Liver (tissue), 3 donors: Measurements from ENCODE around the gene HOXD13.

Experiments used
- CTCF ChIP-seq: fragments of 150-350 bp; IDR thresholded peaks from 2 replicates; pipeline ENCODE4 v1.5.1; 2017; ENCODE audit warnings: improper control_type of control experiment, low read depth, low read length; ENCODE audit not compliant: missing input control
- JUND ChIP-seq, 2 donors: IDR thresholded peaks; 2 replicates each; pipeline ENCODE4 v1.6.1; 2016; ENCODE audit warnings: antibody characterized with exemption in 2 of 2
- MAX ChIP-seq: IDR thresholded peaks from 2 replicates; pipeline ENCODE4 v1.6.1; 2016; ENCODE audit warnings: antibody characterized with exemption
- REST ChIP-seq: IDR thresholded peaks from 2 replicates; pipeline ENCODE4 v1.6.1; 2016; ENCODE audit warnings: antibody characterized with exemption, mild to moderate bottlenecking
- RXRA ChIP-seq, 2 donors: IDR thresholded peaks; 2 replicates each; pipeline ENCODE4 v1.6.1; 2017 to 2018; ENCODE audit warnings: antibody characterized with exemption in 2 of 2, mild to moderate bottlenecking in 1 of 2
- SP1 ChIP-seq: IDR thresholded peaks from 2 replicates; pipeline ENCODE4 v1.6.1; 2018; ENCODE audit warnings: antibody characterized with exemption, mild to moderate bottlenecking
- TAF1 ChIP-seq: conservative IDR thresholded peaks from 2 replicates; pipeline ENCODE4 v1.6.1; 2016; ENCODE audit warnings: antibody characterized with exemption, mild to moderate bottlenecking
- ZBTB33 ChIP-seq: IDR thresholded peaks from 2 replicates; pipeline ENCODE4 v1.6.1; 2016; ENCODE audit warnings: antibody characterized with exemption
- donor health status: healthy.
- donor health status: healthy.

- no peak for TF ChIP-seq REST
- no peak for TF ChIP-seq CTCF
- no peak for TF ChIP-seq TAF1
- no peak for TF ChIP-seq ZBTB33
- TF ChIP-seq RXRA (IDR thresholded peaks at IDR 0.05) = no peak
- TF ChIP-seq SP1 = no peak
- no peak for TF ChIP-seq MAX
- TF ChIP-seq JUND (IDR thresholded peaks at IDR 0.05) = no peak
These were observed 5.4 kb downstream of the HOXD13 start for GRCh38 chr2:176097820-176098365.
